Sciatic nerve (tissue), 2 donors: ENCODE measurements around the gene TMEM151A. TPM values are rescaled to one million over a fixed set of nuclear protein-coding genes. Genes with fewer than 3 reads are reported as not detected.

Experiments used
- ATAC-seq: fragments of 200-7000 bp; cut with Tn5 transposase; one replicate; pipeline ENCODE4 v1.9.1; 2020; ENCODE audit warnings: mild to moderate bottlenecking, moderate library complexity
- DNase-seq: peaks from one replicate; pipeline ENCODE4 v3.0.0-alpha.2; 2020; ENCODE audit warnings: low spot score
- intact Hi-C: fragments of 100-400 bp; cut with DNase I; formaldehyde crosslinking; loops from one replicate; pipeline ENCODE4 v1.14.2; 2022
- total RNA-seq: library from RNA; stranded (reverse); fragmentation: NEBNext Ultra II Directional; extraction: Animal tissue kit (Norgen Biotek cat#: 25700); gene quantifications from one replicate; pipeline ENCODE4 v1.2.1, GENCODE V29; 2021
- donor health status: DM: no; HTN: no; CAD: no.
- donor health status: DM: no; HTN: no; CAD: no.

Gene TMEM151A
- total RNA-seq, 1 donor from 2014 or later: 0.31 TPM

DNA sequence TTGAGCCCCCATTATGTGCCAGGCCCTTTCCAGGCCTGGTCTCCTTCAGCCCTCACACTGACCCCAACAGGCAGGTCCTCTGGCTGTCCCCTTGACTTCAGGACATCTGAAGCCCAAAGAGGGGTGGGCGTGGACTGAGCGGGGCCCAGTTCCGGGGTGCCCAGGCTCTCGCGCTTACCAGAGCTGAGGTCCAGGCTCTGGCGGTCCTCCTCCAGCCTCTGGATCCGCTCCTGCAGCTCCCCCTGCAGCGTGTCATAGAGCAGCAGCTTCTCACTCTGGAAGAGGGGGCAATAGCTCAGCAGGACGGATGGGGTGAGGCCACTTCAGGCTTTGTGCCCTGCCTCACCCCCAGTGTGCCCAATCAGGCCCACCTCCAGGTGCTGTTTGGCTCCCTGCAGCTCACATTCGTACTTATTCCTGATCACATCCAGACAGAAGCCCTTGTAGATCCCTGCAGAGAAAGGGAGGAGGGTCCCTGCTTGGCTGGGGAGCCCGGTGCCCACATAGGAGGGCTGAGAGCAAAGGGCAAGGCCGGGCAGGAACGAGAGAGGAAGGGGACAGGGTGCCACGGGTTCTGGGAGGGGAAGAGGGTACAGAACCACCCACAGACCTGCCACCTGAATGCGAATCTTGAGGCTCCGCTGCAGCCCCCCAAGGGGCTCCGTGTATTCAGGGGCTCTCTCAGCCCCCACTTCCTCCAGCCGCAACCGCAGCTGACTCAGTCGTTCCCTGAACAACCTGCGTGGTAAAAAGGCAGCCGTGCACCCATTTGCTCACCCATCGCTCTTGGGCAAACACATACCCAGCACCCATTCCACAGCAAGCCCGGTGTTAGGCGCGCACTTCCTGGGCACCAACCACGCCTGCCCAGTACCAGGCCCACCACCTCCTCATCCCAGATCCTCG, 49.2 kb downstream of the TMEM151A start:
- intact Hi-C loops: no loop called here
- no peak for DNase-seq
- no peak for ATAC-seq

DNA sequence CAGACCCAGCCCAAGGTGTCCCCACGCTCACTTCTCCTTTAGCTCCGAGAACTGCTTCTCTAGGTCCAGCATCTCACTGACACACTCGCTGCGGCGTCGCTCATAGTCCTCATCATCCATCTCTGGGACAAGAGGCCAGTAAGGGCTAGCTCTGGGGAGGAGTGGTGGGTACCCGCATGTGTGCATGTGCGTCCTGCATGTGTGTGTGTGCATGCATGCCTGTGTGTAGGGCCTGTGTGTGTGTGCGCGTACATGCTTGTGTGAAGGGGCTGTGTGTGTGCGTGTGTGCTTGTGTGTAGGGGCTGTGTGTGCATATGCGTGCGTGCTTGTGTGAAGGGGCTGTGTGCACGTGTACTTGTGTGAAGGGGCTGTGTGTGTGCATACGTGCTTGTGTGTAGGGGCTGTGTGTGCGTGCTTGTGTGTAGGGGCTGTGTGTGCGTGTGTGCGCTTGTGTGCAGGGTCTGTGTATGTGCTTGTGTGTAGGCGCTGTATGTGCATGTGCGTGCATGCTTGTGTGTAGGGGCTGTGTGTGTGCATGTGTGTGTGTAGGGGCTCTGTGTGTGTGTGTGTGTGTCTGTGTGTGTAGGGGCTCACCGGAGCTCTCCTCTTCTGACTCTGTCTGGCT, 49.9 kb downstream of the TMEM151A start:
- DNase-seq (no peak), ATAC-seq (no peak)
- intact Hi-C loops: no loop called here

DNA sequence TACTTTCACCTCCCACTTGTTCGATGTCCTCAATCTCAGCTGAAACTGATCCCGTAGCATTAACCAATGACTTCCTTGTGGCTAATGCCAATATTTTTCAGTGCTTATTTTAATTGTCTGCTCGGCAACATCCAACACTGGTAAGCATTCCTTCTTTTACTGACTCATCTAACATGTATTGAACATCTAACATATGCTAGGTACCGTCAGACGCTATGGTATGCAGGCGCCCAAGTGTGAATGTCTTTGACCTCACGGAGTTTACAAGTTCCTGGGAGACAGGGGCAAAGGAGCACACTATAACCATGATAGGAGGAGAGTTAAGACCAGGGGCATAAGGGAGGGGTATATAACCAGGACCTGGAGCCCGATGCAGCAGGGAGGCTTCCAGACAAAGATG, 51.5 kb downstream of the TMEM151A start:
- ATAC-seq (no peak), DNase-seq (no peak)
- intact Hi-C loops: no loop called here

DNA sequence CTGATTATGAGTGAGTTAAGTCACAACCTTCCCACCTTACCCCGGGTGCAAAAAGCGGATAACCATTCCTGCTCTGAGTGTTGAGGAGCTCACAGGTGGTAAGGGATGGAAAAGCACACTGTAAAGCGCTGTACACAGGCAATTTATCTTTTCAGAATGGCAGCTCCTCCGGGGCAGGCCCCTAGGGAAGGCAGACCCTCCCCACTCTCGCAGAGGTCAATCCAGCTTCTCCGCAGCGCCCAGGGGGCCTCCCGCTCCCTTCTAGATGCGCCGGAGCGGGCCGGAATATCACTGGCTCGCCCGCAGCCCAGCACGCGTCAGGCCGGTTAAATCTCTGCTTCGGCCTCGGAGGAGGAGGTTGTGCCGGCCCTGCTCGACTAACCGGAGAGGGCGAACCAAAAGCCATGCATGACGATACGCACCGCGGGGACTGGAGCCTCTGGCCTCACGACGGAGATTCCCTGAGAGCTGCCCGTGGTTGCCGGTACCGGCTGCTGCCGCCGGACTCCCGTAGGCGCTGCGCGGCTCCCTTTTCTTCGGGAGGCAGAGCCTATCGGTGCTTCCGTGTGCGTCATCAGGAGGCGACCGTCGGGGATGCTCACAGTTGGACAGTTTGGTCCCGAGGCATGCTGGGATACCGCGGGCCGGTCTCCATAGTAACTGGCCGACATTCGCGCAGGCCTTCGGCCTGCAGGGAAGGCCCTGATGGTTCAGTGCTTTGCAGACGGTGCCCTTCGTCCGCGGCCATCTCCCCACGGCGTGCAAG, 53.0 kb downstream of the TMEM151A start, which contains the start of gene BRMS1:
Gene BRMS1 (minus strand): TSS at position 555 of the 766 bp plus-strand sequence. CDS start 2,870 bp downstream, outside the sequence.
- DNase-seq: peak; percentile 99
- intact Hi-C loops: no loop called here
- peak; percentile 96 for ATAC-seq

DNA sequence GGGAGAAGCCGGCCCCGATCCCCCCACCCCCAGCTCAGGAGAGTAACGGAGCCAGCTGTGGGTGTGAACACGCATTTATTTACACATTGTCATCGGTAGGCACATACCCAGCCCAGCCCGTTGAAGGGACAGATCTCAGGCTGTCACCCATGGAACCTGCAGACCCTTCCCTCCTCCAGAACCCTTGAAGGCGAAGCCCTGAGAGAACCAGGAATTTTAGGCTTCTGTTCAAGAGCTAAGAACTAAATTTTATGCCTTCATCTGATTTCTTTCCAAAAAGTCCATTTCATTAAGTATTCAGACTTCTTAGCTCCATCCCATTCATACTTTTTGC, 53.6 kb downstream of the TMEM151A start:
- no peak for DNase-seq
- intact Hi-C loops: no loop called here
- ATAC-seq: no peak

Other genes starting within 250 kb of the TMEM151A start
- gene GAL3ST3, start 242.7 kb upstream of the TMEM151A start, total RNA-seq: not detected
- 154 TPM for gene SF3B2, start 239.5 kb upstream of the TMEM151A start, total RNA-seq
- 80.3 TPM for gene PACS1, start 221.6 kb upstream of the TMEM151A start, total RNA-seq
- gene KLC2, start 34.2 kb upstream of the TMEM151A start, total RNA-seq: 24.6 TPM
- gene RAB1B, start 23.3 kb upstream of the TMEM151A start, total RNA-seq: 112 TPM
- gene CNIH2, start 13.7 kb upstream of the TMEM151A start, total RNA-seq: 1.3 TPM
- gene YIF1A, start 2.8 kb upstream of the TMEM151A start, total RNA-seq: 61.1 TPM
- gene CD248, start 25.1 kb downstream of the TMEM151A start, total RNA-seq: 35.1 TPM
- gene RIN1, start 44.5 kb downstream of the TMEM151A start, total RNA-seq: 5.0 TPM
- 18.7 TPM for gene BRMS1, start 53.2 kb downstream of the TMEM151A start, total RNA-seq
- gene B4GAT1, start 55.7 kb downstream of the TMEM151A start, total RNA-seq: 49.3 TPM
- 2.3 TPM for gene SLC29A2, start 79.9 kb downstream of the TMEM151A start, total RNA-seq
- gene NPAS4, start 129.1 kb downstream of the TMEM151A start, total RNA-seq: not detected
- 25.1 TPM for gene MRPL11, start 147.0 kb downstream of the TMEM151A start, total RNA-seq
- 14.8 TPM for gene PELI3, start 175.0 kb downstream of the TMEM151A start, total RNA-seq
- 12.4 TPM for gene DPP3, start 188.5 kb downstream of the TMEM151A start, total RNA-seq
- 47.6 TPM for gene BBS1, start 218.7 kb downstream of the TMEM151A start, total RNA-seq